Astrocyte (in vitro differentiated cells and primary cell): ENCODE measurements around the gene MYH13. TPM values are rescaled to one million over a fixed set of nuclear protein-coding genes. Genes with fewer than 3 reads are reported as not detected.

Source experiments
- DNase-seq: peaks from one replicate; pipeline ENCODE4 v3.0.0-alpha.2; 2010; ENCODE audit warnings: low read depth
- FAIRE-seq: peaks from 2 replicates; lab custom pipeline; 2011; peaks lifted over from hg19 to GRCh38; lab: Jason Lieb, UNC
- H2AFZ ChIP-seq: 2 replicates; pipeline ENCODE4 v1.6.0; 2012; ENCODE audit warnings: low read depth, low read length, inconsistent platforms
- H3K27ac ChIP-seq: 2 replicates; pipeline ENCODE4 v1.5.1; 2011; ENCODE audit warnings: low read depth, low read length, inconsistent platforms
- H3K27me3 ChIP-seq: 2 replicates; pipeline ENCODE4 v1.6.0; 2011; ENCODE audit warnings: low read length, inconsistent platforms; ENCODE audit not compliant: insufficient read depth
- H3K36me3 ChIP-seq: 2 replicates; pipeline ENCODE4 v1.5.1; 2011; ENCODE audit warnings: low read length, inconsistent platforms; ENCODE audit not compliant: insufficient read depth
- H3K4me1 ChIP-seq: 2 replicates; pipeline ENCODE4 v1.5.1; 2011; ENCODE audit warnings: low read length, inconsistent platforms; ENCODE audit not compliant: insufficient read depth
- H3K4me2 ChIP-seq: 2 replicates; pipeline ENCODE4 v1.6.0; 2012; ENCODE audit warnings: low read length, inconsistent platforms
- H3K4me3 ChIP-seq: 2 replicates; pipeline ENCODE4 v1.5.1; 2011; ENCODE audit warnings: low read depth, mild to moderate bottlenecking, low read length, inconsistent platforms; ENCODE audit not compliant: insufficient read depth
- H3K79me2 ChIP-seq: 2 replicates; pipeline ENCODE4 v1.6.0; 2012; ENCODE audit warnings: mild to moderate bottlenecking, low read length, inconsistent platforms; ENCODE audit not compliant: insufficient read depth
- H3K9ac ChIP-seq: 2 replicates; pipeline ENCODE4 v1.6.0; 2012; ENCODE audit warnings: mild to moderate bottlenecking, low read length, inconsistent platforms
- H3K9me3 ChIP-seq: 2 replicates; pipeline ENCODE4 v1.5.1; 2012; ENCODE audit warnings: low read depth, mild to moderate bottlenecking, low read length, inconsistent platforms; ENCODE audit not compliant: insufficient read depth
- H4K20me1 ChIP-seq: 2 replicates; pipeline ENCODE4 v1.6.0; 2012; ENCODE audit warnings: low read length, inconsistent platforms; ENCODE audit not compliant: insufficient read depth
- H3K27ac Mint-ChIP-seq: one replicate; pipeline ENCODE4 v1.8.0; 2021; ENCODE audit warnings: mild to moderate bottlenecking, mixed read lengths; ENCODE audit not compliant: unreplicated experiment
- H3K27me3 Mint-ChIP-seq: one replicate; pipeline ENCODE4 v1.8.0; 2021; ENCODE audit warnings: low read depth, mixed read lengths; ENCODE audit not compliant: unreplicated experiment
- H3K36me3 Mint-ChIP-seq: one replicate; pipeline ENCODE4 v1.8.0; 2021; ENCODE audit warnings: low read depth, mixed read lengths; ENCODE audit not compliant: unreplicated experiment
- H3K4me1 Mint-ChIP-seq: one replicate; pipeline ENCODE4 v1.8.0; 2021; ENCODE audit warnings: low read depth, mixed read lengths; ENCODE audit not compliant: unreplicated experiment
- H3K4me3 Mint-ChIP-seq: one replicate; pipeline ENCODE4 v1.8.0; 2021; ENCODE audit warnings: mild to moderate bottlenecking, moderate library complexity, mixed read lengths; ENCODE audit not compliant: unreplicated experiment
- H3K9me3 Mint-ChIP-seq: one replicate; pipeline ENCODE4 v1.8.0; 2021; ENCODE audit warnings: mild to moderate bottlenecking, mixed read lengths; ENCODE audit not compliant: unreplicated experiment
- EZH2 ChIP-seq: IDR thresholded peaks from 2 replicates; pipeline ENCODE4 v1.6.1; 2012; ENCODE audit warnings: mild to moderate bottlenecking, low read length, inconsistent platforms; ENCODE audit not compliant: insufficient read depth
- total RNA-seq: library from RNA; stranded (reverse); gene quantifications from 2 replicates; pipeline ENCODE4 v1.2.1, GENCODE V29; 2021
- TF ChIP-seq, protein P1 (sequence below): IDR thresholded peaks from 2 replicates; pipeline ENCODE4 v1.5.1; 2011; ENCODE audit warnings: low read depth, mild to moderate bottlenecking, inconsistent platforms, low read length, moderate library complexity; ENCODE audit not compliant: insufficient read depth

MYH13 gene
- total RNA-seq, 1 donor from 2014 or later: not detected

DNA sequence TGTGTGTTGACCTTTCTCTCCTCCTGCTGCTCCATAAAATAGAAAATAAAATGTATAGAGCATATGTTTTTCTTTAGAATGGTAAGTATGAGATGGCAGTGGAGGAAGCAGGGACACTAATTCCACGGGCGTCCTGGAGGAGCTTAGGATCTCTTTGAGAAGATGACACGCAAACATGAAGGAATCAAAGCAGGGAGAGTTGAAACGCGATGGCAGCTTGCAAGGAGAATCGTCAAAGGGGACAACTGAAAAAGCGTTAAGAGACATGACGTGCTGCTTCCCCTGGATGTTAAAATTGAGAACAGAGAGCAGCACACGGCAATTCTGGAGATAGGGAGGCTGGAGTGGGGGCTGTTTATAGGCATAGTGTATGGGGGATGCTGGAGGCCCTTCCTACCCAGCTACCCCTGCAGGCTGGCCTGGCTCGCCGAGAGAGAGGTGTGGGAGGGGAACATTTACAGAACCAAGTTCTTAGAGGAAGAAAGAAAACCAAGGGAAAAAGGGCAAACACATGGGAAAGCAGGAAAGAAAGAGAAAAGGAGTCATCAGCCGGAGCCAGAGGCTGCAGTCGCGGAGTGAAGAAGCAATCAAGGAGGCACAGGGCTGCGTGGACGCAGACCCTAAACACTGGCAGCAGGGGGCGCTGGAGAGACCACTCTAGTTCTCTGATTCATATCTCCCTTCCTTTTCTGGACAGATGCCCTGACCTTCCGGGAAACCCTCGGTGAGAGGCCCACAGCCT is 55.8 kb downstream of the MYH13 start:
- DNase-seq: no peak

DNA sequence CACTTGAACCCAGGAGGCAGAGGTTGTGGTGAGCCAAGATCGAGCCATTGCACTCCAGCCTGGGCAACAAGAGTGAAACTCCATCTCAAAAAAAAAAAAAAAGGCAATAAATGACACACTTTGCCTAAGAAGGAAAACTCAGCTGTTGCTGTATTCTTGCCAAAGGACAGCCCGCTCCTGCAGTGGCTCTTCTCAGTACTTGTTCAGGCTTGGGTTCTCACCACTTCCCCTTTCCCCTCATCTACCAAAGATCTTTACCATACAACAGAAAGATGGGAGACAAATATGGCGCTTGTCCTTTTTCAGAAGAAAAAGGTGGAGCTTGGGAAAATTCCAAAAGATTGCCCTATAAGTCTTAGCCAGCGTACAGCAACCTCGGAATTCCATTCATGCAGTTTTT is 58.5 kb downstream of the MYH13 start:
- Histone ChIP-seq H4K20me1 (no peaks in the 10 kb centered on the region), H3K4me2 (no peak overlapping the region), H3K27ac (no peak overlapping the region), H3K4me1 (no peaks in the 10 kb centered on the region), H3K4me3 (no peak overlapping the region), H3K9ac (no peak overlapping the region), H3K79me2 (no peaks in the 10 kb centered on the region), H3K9me3 (no peaks in the 10 kb centered on the region), H2AFZ (no peak overlapping the region), H3K27me3 (no peaks in the 10 kb centered on the region), H3K36me3 (no peaks in the 10 kb centered on the region)
- Mint-ChIP-seq H3K36me3 (peaks cover 3% of the 10 kb centered on the region), H3K4me1 (no peaks in the 10 kb centered on the region), H3K27me3 (peaks cover 24% of the 10 kb centered on the region), H3K9me3 (peaks cover 12% of the 10 kb centered on the region), H3K4me3 (no peak overlapping the region), H3K27ac (no peak overlapping the region)
- DNase-seq: no peak
- no peak for FAIRE-seq
- no peak for TF ChIP-seq EZH2
- TF ChIP-seq, protein P1, sequence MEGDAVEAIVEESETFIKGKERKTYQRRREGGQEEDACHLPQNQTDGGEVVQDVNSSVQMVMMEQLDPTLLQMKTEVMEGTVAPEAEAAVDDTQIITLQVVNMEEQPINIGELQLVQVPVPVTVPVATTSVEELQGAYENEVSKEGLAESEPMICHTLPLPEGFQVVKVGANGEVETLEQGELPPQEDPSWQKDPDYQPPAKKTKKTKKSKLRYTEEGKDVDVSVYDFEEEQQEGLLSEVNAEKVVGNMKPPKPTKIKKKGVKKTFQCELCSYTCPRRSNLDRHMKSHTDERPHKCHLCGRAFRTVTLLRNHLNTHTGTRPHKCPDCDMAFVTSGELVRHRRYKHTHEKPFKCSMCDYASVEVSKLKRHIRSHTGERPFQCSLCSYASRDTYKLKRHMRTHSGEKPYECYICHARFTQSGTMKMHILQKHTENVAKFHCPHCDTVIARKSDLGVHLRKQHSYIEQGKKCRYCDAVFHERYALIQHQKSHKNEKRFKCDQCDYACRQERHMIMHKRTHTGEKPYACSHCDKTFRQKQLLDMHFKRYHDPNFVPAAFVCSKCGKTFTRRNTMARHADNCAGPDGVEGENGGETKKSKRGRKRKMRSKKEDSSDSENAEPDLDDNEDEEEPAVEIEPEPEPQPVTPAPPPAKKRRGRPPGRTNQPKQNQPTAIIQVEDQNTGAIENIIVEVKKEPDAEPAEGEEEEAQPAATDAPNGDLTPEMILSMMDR: no peak

More for the DNA sequence above, 55.8 kb downstream of the MYH13 start:
- H3K4me1 Mint-ChIP-seq: no peaks in the 10 kb centered on the region
- no peak overlapping the region for H2AFZ ChIP-seq
- H3K27me3 ChIP-seq: no peaks in the 10 kb centered on the region
- FAIRE-seq: no peak
- peak overlapping the region; percentile 64 for H3K27ac Mint-ChIP-seq
- H3K27ac ChIP-seq: no peak overlapping the region
- H3K36me3 ChIP-seq: no peaks in the 10 kb centered on the region
- no peaks in the 10 kb centered on the region for H3K4me1 ChIP-seq
- TF ChIP-seq, protein P1: peak; percentile 30
- TF ChIP-seq EZH2: no peak
- no peaks in the 10 kb centered on the region for H4K20me1 ChIP-seq
- H3K9ac ChIP-seq: no peak overlapping the region
- H3K4me2 ChIP-seq: no peak overlapping the region
- no peaks in the 10 kb centered on the region for H3K79me2 ChIP-seq
- H3K27me3 Mint-ChIP-seq: peaks cover 41% of the 10 kb centered on the region
- no peak overlapping the region for H3K4me3 Mint-ChIP-seq
- no peaks in the 10 kb centered on the region for H3K9me3 ChIP-seq
- H3K36me3 Mint-ChIP-seq: no peaks in the 10 kb centered on the region
- H3K4me3 ChIP-seq: no peak overlapping the region
- peaks cover 2% of the 10 kb centered on the region for H3K9me3 Mint-ChIP-seq

DNA sequence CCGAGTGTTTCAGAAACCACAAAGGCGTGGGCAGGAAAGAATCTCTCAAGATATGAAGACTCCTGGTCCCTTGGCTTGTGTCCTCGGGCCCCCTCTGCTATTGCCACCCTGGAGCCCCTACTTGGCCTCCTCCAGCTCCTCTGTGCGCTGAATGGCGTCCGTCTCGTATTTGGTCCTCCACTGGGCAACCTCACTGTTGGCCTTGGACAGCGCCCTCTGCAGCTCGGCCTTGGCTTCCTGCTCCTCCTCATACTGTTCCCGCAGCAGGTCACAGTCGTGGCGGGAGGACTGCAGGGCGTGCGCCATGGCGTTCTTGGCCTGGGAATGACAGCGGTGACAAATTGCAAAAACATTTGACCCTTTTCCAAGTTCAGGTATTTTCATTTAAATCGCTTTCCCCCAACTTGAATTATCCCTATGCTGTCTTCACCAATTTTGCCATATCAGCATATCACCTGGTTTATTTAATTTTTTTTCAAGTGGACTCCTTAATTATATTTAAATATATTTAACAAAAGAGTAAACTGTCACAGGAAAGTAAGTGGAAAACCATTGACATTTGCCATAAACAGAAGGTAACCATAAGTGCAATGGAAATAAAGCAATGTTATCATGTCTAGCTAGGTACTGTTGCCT is 59.7 kb downstream of the MYH13 start:
- peaks cover 16% of the 10 kb centered on the region for H3K27me3 Mint-ChIP-seq
- TF ChIP-seq, protein P1: no peak
- TF ChIP-seq EZH2: no peak
- DNase-seq (no peak), FAIRE-seq (no peak)
- no peak overlapping the region for H3K4me3 Mint-ChIP-seq
- Histone ChIP-seq H2AFZ (no peak overlapping the region), H3K9ac (no peak overlapping the region), H3K4me1 (no peaks in the 10 kb centered on the region), H3K4me3 (no peak overlapping the region), H3K4me2 (no peak overlapping the region), H4K20me1 (no peaks in the 10 kb centered on the region), H3K9me3 (no peaks in the 10 kb centered on the region), H3K27me3 (no peaks in the 10 kb centered on the region), H3K27ac (no peak overlapping the region), H3K79me2 (no peaks in the 10 kb centered on the region), H3K36me3 (no peaks in the 10 kb centered on the region)
- H3K36me3 Mint-ChIP-seq: peaks cover 3% of the 10 kb centered on the region
- no peaks in the 10 kb centered on the region for H3K4me1 Mint-ChIP-seq
- H3K9me3 Mint-ChIP-seq: peaks cover 10% of the 10 kb centered on the region
- H3K27ac Mint-ChIP-seq: no peak overlapping the region
